Bone marrow (tissue), 2 donors: ENCODE data around the gene PEPD.

Experiments
- DNase-seq, 2 donors: peaks; one replicate each; lab custom pipeline; 2025; lab: John Stamatoyannopoulos, UW

The PEPD gene

GRCh38 chr19:33420821-33421220, 100.8 kb downstream of the PEPD start:
- DNase-seq = no peak

- DNase-seq = no peak
Observed at GRCh38 chr19:33419788-33420130, 101.8 kb downstream of the PEPD start.

- DNase-seq = no peak
Observed at GRCh38 chr19:33418871-33419787, 102.5 kb downstream of the PEPD start.

GRCh38 chr19:33418461-33418860, 103.1 kb downstream of the PEPD start:
- no peak for DNase-seq

GRCh38 chr19:33417751-33418150, 103.8 kb downstream of the PEPD start:
- DNase-seq = no peak

- DNase-seq = peak in 1 of 2 donors; percentile 53
Observed at GRCh38 chr19:33416307-33417215, 105.0 kb downstream of the PEPD start.

- DNase-seq = no peak
Observed at GRCh38 chr19:33414667-33415605, 106.7 kb downstream of the PEPD start.

- no peak for DNase-seq
Observed at GRCh38 chr19:33413868-33414666, 107.5 kb downstream of the PEPD start.

- no peak for DNase-seq
Observed at GRCh38 chr19:33413426-33413725, 108.2 kb downstream of the PEPD start.

- DNase-seq = no peak
Observed at GRCh38 chr19:33412601-33413425, 108.8 kb downstream of the PEPD start.

GRCh38 chr19:33411621-33412180, 109.9 kb downstream of the PEPD start:
- no peak for DNase-seq

GRCh38 chr19:33410915-33411401, 110.6 kb downstream of the PEPD start:
- DNase-seq = no peak

- DNase-seq = no peak
Observed at GRCh38 chr19:33409906-33410685, 111.5 kb downstream of the PEPD start.

GRCh38 chr19:33408538-33409434, 112.8 kb downstream of the PEPD start:
- DNase-seq = no peak

GRCh38 chr19:33408116-33408515, 113.5 kb downstream of the PEPD start:
- DNase-seq = no peak

GRCh38 chr19:33407716-33408115, 113.9 kb downstream of the PEPD start:
- no peak for DNase-seq

- no peak for DNase-seq
Observed at GRCh38 chr19:33407140-33407551, 114.4 kb downstream of the PEPD start.
